OCI-LY7 (cell line): ENCODE results near the gene PUM2.

Source experiments
- EZH2phosphoT487 ChIP-seq: fragments of 200-600 bp; sonication (generic); IDR thresholded peaks from 2 replicates; pipeline ENCODE4 v1.6.1; 2018; ENCODE audit warnings: low read depth, borderline replicate concordance, mild to moderate bottlenecking, mixed run types, antibody characterized with exemption, low read length, moderate library complexity, mixed read lengths
- TF ChIP-seq, protein P1 (sequence below): fragments of 200-600 bp; sonication (generic); conservative IDR thresholded peaks from 2 replicates; pipeline ENCODE4 v1.5.1; 2014; ENCODE audit warnings: mild to moderate bottlenecking, antibody characterized with exemption, low read length, moderate library complexity, mixed read lengths

GRCh38 chr2:20203521-20204225 is 147.0 kb downstream of the PUM2 start:
- TF ChIP-seq, protein P1, sequence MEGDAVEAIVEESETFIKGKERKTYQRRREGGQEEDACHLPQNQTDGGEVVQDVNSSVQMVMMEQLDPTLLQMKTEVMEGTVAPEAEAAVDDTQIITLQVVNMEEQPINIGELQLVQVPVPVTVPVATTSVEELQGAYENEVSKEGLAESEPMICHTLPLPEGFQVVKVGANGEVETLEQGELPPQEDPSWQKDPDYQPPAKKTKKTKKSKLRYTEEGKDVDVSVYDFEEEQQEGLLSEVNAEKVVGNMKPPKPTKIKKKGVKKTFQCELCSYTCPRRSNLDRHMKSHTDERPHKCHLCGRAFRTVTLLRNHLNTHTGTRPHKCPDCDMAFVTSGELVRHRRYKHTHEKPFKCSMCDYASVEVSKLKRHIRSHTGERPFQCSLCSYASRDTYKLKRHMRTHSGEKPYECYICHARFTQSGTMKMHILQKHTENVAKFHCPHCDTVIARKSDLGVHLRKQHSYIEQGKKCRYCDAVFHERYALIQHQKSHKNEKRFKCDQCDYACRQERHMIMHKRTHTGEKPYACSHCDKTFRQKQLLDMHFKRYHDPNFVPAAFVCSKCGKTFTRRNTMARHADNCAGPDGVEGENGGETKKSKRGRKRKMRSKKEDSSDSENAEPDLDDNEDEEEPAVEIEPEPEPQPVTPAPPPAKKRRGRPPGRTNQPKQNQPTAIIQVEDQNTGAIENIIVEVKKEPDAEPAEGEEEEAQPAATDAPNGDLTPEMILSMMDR: no peak
- TF ChIP-seq EZH2phosphoT487: no peak
